HL-60/S4 treated with phorbol 12-myristate 13-acetate at 8.2 ng/mL for 4 days and 3 days (cell line): Measurements from ENCODE around the gene PCSK5.

Experiments
- in situ Hi-C: fragments of 300-500 bp; cut with MboI; formaldehyde crosslinking; loops from 2 replicates; pipeline ENCODE4 v1.15.0; 2022; ENCODE audit warnings: low sequenced_read_pairs

The PCSK5 gene

DNA sequence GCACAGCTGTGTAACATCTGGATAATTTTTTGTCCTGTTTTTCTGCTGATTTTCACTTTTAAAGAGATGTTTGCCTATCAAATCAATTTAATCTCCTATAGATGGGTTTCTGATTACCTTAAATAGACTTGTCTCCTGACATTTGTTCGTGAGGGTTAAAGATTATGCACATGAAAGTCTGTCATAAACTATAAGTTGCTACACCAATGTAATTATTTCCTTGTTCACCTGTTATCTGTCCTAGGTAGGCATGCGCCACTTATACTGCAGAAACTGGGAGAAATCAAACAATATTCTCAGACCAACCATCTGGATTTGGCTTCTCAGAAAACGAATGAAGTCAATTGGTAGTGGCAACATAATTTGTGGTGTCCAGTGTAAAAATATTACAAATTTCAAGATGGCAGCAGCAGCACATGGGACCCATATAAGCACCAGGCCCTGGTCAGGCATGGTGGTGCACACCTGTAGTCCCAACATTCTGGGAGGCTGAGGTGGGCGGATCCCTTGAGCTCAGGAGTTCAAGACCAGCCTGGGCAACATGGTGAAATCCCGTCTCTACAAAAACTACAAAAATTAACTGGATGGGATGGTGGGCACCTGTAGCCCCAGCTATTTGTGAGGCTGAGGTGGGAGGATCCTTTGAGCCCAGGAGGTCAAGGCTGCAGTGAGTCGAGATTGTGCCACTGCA is 483.5 kb downstream of the PCSK5 start:
- in situ Hi-C loops = no loop called here

DNA sequence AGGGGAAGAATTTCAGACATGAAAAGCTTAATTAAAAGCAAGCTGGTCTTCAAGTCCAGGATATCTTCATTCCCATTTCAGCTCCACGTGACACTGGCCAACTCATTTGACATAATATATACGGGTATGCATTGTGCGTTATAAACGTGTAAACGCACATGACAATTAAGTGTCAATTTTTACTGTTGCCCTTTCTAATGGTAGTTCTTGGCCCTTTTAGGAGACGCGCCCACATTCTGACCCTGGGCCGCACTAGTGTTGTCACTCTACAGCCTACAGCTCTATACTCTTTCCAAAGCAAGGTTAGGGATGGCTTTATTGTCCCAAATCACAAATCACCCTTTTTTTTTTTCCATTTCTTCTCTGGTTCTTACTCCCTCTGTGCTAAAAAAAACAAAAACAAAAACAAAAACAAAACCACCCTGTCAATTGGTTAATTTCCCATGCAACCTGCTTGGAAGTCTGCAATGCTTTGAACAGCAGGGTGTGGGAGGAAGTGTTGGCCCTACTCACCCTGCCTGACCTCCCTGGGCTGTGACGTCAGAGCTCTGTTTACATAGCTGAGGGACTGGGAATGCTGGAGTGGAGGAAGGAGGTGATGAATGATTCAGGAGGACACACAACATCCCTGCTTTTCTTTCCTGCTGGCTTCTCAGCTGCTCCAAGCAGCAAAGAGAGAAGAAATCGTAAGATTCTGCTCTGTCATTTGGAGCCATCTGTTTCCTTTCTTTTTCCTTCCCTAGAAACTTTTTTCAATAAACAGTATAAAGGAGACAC is 484.5 kb downstream of the PCSK5 start:
- in situ Hi-C loops = no loop called here

DNA sequence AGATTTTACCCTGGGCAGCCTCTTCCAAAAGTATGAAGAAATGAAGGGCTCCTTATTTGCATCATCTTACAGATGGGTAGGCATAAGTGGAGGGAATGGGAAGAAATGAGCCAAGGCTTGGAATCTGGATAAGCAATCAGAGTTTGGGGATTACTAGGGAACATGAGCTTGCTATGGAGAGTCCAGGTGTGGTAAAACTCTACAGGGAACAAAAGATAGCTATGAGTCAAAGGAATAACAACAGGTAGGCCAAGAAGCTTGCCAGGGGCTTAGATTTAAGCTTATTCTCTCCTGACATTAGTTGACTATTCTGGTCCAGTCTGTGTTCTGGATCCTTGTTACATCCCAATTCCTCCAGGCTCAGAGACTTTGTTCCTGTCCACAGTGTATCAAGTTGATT is 487.3 kb downstream of the PCSK5 start:
- in situ Hi-C loops = no loop called here

DNA sequence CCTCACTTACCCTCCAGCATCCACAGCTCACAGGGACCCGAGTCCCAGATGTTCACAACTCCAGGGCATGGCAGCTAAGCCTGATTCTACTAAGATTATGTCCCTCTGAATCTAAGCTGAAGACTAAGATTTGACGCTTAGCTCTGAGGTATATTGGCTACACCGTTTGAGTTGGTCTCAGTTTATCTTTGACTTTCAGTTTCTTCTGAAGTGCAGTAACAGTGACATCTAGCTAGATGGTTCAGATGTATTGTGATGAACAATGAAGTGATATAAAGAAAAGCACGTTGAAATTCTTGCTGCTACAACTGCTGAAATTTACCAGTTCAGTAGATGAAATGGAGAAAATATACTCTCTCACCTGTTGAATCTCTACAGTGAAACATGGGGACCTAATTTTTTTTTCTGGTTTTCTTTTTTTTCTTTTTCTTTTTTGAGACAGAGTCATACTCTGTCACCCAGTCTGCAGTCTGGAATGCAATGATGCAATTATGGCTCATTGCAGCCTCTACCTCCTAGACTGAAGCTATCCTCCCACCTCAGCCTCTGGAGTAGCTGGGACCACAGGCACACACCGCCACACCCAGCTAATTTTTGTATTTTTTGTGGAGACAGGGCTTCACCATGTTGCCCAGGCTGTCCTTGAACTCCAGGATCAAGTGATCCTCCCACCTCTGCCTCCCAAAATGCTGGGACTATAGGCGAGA is 488.0 kb downstream of the PCSK5 start:
- in situ Hi-C loops = no loop called here

DNA sequence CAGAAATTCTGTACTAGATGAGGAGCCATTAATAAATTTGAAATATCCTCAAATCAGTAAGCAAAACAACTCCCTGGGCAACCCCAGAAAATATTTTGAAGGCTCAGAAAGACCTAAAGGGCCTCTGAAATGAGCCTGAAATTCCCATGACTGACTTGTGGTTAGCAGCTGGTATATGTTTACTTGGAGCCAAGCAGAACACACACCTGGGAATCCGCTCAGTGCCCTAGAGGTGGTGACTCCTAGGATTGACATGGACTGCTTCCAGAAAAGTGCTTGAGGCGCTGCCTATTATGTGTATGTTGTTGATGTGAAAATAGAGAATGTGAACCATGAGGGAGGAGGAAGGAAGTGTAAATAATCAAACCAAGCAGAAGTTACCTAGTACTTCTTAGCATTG is 489.0 kb downstream of the PCSK5 start:
- in situ Hi-C loops = no loop called here

DNA sequence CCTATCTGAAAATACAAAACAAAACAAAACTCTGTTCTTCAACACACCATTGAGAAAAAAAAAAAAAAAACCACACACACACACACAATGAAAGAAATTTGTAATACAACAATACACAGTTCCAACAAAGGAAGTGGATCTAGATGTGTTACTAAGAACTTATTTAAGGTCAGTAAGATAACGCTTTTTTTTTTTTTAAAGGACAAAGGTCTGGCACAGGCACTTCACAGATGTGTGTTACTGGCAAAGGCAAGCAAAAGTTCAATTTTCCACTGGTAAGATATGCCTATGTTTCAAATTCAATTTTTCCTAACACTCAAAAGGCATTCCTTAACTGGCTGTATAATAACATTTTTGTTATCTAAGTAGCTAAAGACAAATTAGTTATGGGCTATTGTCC is 500.2 kb downstream of the PCSK5 start:
- in situ Hi-C loops = no loop called here

DNA sequence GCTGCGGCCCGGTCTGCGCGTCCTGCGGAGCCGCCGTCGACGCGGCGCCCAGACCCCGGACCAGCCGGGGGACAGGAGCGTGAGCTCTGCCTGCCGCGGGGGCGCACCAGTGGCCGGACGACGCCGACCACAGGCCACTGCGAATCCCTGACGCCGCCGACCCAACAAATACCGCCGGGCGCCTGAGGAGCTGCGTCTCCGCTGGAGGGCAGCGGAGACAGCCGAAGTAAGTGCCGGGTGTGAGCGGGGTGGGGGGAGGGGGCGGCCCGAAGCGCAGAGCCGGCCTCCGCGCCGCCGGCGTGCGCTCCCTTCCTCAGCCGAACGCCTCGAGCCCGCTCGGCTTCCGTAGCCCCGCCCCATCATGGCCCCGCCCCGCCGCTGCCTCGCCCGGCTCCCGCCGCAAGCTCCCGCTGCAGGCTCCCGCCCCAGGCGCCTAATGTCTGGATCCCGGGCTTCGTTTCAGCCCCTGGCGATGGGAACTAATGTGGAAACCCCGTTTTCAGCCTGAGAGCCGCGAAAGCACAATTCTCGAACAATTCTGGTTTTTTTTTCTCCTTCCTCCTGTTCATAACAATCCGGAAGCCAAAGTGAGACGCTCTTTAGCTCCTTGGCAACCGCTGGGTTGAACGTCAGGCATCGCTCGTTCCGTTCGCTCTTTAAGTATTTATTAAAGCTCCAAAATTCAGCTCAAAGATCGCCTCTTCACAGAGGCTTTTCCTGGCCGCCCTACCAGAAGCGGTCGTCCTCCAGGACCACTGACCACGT is 503.9 kb downstream of the PCSK5 start, which contains the start of gene RFK:
TSS of gene RFK (minus strand) at position 232 of the 765 bp plus-strand sequence. CDS start 255 bp downstream, outside the sequence.
- in situ Hi-C loops = no loop called here

DNA sequence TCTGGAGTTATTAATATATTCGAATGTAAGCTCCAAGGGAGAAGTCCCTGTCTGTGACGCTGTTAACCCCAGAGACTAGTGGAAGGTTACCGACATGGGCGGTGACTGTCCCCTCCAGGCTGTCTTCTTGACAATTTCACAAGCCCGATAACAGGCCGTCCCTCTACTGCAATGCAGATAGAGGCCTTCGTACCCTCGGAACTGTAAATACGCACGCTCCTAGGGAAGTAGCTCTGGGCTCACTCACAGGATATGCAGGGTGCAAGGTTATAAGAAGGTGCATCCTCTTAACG is 504.4 kb downstream of the PCSK5 start:
- in situ Hi-C loops = no loop called here

DNA sequence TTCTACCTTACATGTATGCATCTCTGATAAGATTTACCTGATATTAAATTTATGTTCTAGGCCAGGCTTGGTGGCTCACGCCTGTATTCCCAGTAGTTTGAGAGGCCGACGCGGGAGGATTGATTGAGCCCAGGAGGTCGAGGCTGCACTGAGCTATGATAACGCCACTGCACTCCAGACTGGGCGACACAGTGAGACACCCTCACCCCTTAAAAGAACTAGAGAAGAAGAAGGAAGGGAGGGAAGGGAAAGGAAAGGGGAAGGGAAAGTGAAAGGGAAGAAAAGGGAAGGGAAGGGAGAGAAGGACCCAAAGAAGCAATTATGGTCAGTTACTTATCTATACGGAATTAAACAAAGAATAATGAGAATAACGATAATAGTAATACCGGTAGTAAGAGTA is 504.9 kb downstream of the PCSK5 start:
- in situ Hi-C loops = no loop called here

DNA sequence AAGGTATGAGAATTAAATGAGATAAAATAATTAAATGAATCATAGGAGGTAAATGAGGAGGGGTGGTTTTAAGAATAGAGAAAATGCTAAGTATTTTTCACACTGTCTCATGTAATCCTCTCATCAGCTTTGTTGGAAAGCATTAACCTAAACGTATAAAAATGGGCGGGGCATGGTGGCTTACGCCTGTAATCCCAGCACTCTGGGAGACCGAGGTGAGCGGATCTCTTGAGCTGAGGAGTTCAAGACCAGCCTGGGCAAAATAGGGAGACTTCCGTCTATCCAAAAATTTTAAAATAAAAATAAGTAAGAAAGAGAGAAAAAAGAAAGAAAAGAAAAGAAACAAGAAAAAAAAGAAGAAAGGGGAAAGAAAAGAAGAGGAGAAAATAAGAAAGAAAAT is 505.7 kb downstream of the PCSK5 start:
- in situ Hi-C loops = no loop called here

DNA sequence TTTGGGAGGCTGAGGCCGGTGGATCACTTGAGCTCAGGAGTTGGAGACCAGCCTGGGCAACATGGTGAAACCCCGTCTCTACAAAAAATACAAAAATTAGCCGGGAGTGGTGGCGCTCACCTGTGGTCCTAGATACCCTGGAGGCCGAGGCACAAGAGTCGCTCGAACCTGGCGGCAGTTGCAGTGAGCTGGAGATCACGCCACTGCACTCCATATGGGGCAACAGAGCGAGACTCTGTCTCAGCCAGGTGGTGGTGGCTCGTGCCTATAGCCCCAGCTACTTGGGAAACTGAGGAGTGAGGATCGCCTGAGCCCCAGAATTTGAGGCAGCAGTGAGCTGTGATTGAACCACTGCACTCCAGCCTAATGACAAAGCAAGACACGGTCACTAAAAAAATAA is 506.1 kb downstream of the PCSK5 start:
- in situ Hi-C loops = no loop called here

DNA sequence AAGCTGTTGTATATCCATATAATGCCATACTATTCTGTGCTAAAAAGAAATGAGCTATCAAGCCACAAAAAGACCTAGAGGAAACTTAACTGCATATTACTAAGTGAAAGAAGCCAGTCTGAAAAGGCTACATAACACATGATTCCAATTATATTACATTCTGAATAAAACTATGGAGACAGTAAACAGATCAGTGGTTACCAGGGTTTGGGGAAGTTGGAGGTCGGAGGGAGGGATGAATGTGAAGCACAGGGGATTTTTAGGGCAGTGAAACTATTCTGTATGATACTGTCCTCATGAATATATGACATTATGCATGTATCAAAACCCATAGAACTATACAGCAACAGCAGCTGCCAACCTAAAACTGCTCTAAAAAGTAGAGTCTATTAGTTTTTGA is 509.4 kb downstream of the PCSK5 start:
- in situ Hi-C loops = no loop called here

DNA sequence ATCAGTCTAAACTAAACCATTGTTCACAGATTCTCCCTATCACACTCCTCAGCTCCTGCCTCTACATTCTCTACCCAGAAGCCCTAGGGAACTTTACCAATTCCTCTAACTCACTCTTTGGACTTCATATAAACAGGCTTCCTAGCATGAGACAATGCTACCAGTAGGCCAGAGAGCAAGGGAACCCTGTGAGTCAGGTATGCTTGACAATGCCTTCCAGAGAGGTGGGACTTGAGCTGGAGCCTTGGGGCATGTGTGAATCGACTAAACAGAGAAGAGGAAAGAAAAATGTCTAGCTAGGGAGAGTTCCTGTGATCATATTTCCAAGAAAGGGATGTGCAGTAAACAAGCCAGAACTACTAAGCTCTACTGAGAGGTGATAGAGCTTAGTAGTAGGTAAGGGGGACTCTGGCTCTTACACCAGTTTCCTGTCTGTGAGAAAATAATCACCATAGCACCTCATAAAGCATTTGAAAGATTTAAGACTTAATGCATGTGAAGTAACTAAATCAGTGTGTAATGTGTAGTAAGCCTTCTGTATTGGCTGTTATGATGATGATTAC is 510.1 kb downstream of the PCSK5 start:
- in situ Hi-C loops = no loop called here

DNA sequence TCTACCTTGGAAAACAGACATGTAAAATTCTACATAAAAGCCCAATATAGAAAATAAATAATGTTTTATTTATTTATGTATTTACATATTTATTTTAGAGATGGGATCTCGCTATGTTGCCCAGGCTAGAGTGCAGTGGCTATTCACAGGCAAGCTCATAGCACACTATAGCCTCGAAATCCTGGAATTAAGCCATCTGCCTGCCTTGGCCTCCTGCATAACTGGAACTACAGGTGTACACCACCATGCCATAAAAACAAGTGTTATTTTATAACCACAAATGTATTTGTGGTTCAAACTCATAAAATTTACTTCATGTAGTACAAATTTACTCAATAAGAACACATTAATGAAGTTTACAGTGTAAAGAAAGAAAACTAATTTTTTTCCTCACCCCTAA is 510.7 kb downstream of the PCSK5 start:
- in situ Hi-C loops = no loop called here

DNA sequence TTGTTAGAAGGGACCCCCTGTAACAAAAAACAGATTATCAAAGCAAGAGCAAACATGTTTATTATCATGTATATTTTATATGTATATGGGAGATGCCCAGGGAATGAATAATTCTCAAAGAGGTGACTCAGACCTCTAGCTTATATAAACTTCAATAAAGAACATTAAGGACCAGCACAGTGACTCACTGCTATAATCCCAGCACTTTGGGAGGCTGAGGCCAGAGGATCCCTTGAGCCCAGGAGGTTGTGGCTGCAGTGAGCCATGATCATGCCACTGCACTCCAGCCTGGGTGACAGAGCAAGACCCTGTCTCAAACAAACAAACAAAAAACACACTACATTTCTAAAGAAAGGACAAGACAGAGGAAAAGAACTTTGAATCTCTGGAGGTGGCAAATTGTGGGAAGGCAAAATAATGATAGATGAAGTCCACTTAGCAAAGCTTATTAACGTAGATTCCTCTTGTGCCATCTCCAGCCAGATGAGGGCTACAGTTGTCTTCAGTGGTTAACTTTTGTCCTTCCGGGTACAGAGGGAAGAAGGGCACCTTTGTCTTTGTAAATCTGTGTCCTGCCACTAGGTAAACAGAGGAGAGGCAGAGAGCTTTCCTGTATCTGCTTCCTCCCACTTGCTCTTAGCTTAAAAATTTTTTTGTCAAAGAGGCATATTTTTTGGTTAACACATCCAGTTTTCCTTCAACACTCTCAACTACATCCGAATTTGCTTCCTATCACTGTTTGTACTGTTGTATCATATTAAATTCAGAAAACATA is 511.3 kb downstream of the PCSK5 start:
- in situ Hi-C loops = no loop called here

DNA sequence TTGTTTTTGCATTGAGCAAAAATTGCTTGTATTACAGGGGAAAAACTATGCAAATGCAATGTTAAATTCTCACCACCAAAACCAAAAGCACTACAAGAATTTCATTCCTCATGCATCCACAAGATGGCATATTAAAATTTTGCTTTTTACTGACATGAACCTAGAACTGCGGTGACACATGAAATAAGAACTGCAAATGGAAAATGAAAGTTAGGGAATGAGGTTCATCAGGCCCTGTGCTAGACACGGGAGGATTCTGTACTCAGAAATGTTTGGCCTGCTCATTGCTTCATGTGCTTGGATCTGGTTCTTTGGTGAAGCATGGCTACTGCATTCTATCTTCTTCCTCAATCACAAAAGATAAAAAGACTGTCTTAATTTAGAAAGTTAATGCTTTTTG is 512.9 kb downstream of the PCSK5 start:
- in situ Hi-C loops = no loop called here

DNA sequence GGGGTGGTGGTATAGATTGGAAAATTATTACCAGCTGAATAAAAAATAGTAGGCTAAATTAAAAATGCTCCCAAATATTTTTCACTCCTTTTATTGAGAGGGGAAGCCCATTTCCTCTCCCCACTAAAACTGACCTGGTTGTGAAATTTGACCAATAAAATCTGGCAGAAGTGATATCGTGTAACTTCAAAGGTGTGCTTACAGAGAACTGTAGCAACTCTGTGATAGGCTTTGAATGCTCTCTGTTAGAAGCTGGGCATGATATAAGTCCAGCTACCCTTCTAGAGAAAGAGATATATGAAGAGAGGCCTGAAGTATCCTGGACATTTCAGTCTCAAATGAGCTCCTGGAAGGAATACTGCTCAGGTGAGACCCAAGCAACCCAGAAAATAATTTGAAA is 513.9 kb downstream of the PCSK5 start:
- in situ Hi-C loops = no loop called here

DNA sequence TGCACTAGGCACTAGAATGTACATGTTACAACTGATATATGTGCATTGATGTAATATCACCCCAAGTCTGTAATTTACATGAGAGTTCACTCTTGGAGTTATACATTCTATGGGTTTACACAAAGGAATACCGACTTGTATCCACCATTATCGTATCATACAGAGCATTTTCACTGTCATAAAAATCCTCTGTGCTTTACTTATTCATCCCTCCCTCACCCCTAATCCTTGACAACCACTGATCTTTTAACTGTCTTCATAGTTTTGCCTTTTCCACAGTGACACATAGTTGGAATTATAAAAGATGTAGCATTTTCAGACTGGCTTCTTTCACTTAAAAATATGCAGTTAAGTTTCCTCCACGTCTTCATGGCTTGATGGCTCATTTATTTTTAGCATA is 514.9 kb downstream of the PCSK5 start:
- in situ Hi-C loops = no loop called here

DNA sequence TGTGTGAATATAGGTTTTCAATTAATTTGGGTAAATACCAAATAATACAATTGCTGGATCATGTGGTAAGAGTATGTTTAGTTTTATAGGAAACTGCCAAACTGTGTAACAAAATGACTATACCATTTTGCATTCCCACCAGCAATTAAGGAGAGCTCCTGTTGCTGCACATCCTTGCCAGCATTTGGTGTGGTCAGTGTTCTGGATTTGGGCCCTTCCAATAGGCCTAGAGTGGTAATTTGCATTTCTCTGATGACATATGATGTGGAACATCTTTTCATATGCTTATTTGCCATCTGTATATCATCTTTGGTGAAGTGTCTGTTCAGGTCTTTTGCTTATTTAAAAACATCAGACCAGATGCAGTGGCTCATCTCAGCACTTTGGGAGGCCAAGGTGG is 515.4 kb downstream of the PCSK5 start:
- in situ Hi-C loops = no loop called here
